Lung (tissue), 12 donors: Measurements from ENCODE around the gene SUGCT. TPM values are rescaled to one million over a fixed set of nuclear protein-coding genes. Genes with fewer than 3 reads are reported as not detected.

Source experiments
- ATAC-seq: fragments of 200-7000 bp; cut with Tn5 transposase; one replicate; pipeline ENCODE4 v1.9.1; 2020; ENCODE audit warnings: moderate number of reproducible peaks; ENCODE audit not compliant: insufficient read depth, low FRiP score
- DNase-seq, 3 donors: peaks; one replicate each; pipeline ENCODE4 v3.0.0-alpha.2; 2013 to 2017
- H3K27ac ChIP-seq, 2 donors: one replicate each; pipeline ENCODE4 v1.5.1; 2013; ENCODE audit warnings: mild to moderate bottlenecking in 2 of 2, moderate library complexity in 2 of 2, control low read depth in 1 of 2, inconsistent platforms in 1 of 2, low read depth in 1 of 2, low read length in 1 of 2
- H3K27me3 ChIP-seq, 3 donors: one replicate each; pipeline ENCODE4 v1.5.1; 2013; ENCODE audit warnings: low read length in 2 of 3; ENCODE audit not compliant: control insufficient read depth in 3 of 3, insufficient read depth in 3 of 3
- H3K36me3 ChIP-seq, 4 donors: one replicate each; pipeline ENCODE4 v1.5.1; 2013; ENCODE audit warnings: low read length in 4 of 4, mild to moderate bottlenecking in 1 of 4, moderate library complexity in 1 of 4; ENCODE audit not compliant: control insufficient read depth in 4 of 4, insufficient read depth in 4 of 4
- H3K4me1 ChIP-seq, 5 donors: one replicate each; pipeline ENCODE4 v1.5.1; 2013; ENCODE audit warnings: low read length in 5 of 5, mild to moderate bottlenecking in 2 of 5, moderate library complexity in 1 of 5; ENCODE audit not compliant: control insufficient read depth in 5 of 5, insufficient read depth in 5 of 5
- H3K4me3 ChIP-seq: one replicate; pipeline ENCODE4 v1.5.1; 2013; ENCODE audit warnings: mild to moderate bottlenecking, control low read depth, moderate library complexity
- H3K9ac ChIP-seq, 2 donors: one replicate each; pipeline ENCODE4 v1.5.1; 2013; ENCODE audit warnings: low read length in 2 of 2, control low read depth in 1 of 2; ENCODE audit not compliant: insufficient read depth in 1 of 2
- H3K9me3 ChIP-seq, 4 donors: one replicate each; pipeline ENCODE4 v1.5.1; 2013; ENCODE audit warnings: low read length in 3 of 4, mild to moderate bottlenecking in 1 of 4, moderate library complexity in 1 of 4; ENCODE audit not compliant: control insufficient read depth in 4 of 4, insufficient read depth in 3 of 4
- WGBS, 2 donors: extraction: QIAGEN DNeasy Blood & Tissue Kit; methylation state at CpG; one replicate each; pipeline ENCODE4 v1.1.7; 2013; 5-methylcytosine and 5-hydroxymethylcytosine counted together
- polyA plus RNA-seq, 2 donors: library from polyadenylated mRNA; stranded (reverse); fragments of 200-250 nt; gene quantifications; one replicate each; pipeline ENCODE4 v1.2.1, GENCODE V29; 2013
- total RNA-seq, 2 donors: library from RNA; depleted of rRNA in 1 of 2; stranded (reverse); fragments of >200 nt in 1 of 2; gene quantifications; one replicate each; pipeline ENCODE4 v1.2.1, GENCODE V29; 2014 to 2021
- TF ChIP-seq, protein P1 (sequence below): IDR thresholded peaks from 2 replicates; pipeline ENCODE4 v1.5.1; 2012; ENCODE audit warnings: mild to moderate bottlenecking; ENCODE audit errors: control extremely low read depth, extremely low read depth
- donor health status: control.
- donor health status: control.
- donor health status: Bipolar disorder and iron deficiency.
- donor health status: healthy.
- donor health status: DM: yes; HTN: yes; CAD: no.

Gene SUGCT
- total and polyA plus RNA-seq, 4 donors = 0.23 to 4.2 (median 1.8) TPM

DNA sequence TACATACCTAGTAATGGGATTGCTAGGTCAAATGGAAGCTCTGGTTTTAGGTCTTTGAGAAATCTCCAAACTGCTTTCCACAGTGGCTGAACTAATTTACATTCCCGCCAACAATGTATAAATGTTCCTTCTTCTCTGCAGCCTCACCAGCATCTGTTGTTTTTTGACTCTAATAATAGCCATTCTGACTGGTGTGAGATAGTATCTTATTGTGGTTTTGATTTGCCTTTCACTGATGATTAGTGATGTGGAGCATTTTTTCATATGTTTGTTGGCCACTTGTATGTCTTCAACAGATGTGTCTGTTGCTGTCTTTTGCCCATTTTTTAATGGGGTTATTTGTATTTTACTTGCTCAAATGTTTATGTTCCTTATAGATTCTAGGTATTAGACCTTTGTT, 675.5 kb downstream of the SUGCT start:
- no peaks in the 10 kb centered on the region for H3K36me3 ChIP-seq
- H3K4me3 ChIP-seq = no peak overlapping the region
- H3K4me1 ChIP-seq = no peaks in the 10 kb centered on the region
- ATAC-seq (no peak), DNase-seq (no peak)
- H3K27me3 ChIP-seq = no peaks in the 10 kb centered on the region
- TF ChIP-seq, protein P1, sequence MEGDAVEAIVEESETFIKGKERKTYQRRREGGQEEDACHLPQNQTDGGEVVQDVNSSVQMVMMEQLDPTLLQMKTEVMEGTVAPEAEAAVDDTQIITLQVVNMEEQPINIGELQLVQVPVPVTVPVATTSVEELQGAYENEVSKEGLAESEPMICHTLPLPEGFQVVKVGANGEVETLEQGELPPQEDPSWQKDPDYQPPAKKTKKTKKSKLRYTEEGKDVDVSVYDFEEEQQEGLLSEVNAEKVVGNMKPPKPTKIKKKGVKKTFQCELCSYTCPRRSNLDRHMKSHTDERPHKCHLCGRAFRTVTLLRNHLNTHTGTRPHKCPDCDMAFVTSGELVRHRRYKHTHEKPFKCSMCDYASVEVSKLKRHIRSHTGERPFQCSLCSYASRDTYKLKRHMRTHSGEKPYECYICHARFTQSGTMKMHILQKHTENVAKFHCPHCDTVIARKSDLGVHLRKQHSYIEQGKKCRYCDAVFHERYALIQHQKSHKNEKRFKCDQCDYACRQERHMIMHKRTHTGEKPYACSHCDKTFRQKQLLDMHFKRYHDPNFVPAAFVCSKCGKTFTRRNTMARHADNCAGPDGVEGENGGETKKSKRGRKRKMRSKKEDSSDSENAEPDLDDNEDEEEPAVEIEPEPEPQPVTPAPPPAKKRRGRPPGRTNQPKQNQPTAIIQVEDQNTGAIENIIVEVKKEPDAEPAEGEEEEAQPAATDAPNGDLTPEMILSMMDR = no peak
- peaks cover 0 to 4% (median 2%) of the 10 kb centered on the region in 4 donors for H3K9me3 ChIP-seq
- H3K9ac ChIP-seq = no peak overlapping the region
- 92 to 98% methylated on average over 1 of the region's 1 CpG for WGBS, 2 donors
- H3K27ac ChIP-seq = no peak overlapping the region

DNA sequence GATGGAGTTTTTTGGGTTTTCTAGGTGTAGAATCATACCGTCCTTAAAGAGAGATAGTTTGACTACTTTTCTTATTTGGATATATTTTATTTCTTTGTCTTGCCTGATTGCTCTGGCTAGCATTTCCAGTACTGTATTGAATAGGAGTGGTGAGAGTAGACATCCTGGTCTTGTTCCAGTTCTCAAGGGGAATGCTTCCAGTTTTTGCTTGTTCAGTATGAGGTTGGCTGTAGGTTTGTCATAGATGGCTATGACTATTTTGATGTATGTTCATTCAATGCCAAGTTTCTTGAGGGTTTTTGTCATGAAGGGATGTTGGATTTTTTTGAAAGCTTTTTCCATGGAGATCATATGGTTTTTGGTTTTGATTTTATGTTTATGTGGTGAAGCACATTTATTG, 676.9 kb downstream of the SUGCT start:
- WGBS, 2 donors = 91 to 98% methylated on average over 1 of the region's 1 CpG
- no peak overlapping the region for H3K27ac ChIP-seq
- H3K9ac ChIP-seq = no peak overlapping the region
- TF ChIP-seq, protein P1 = no peak
- no peak for DNase-seq
- no peak overlapping the region for H3K4me3 ChIP-seq
- H3K4me1 ChIP-seq = no peaks in the 10 kb centered on the region
- peaks cover 0 to 13% (median 2%) of the 10 kb centered on the region in 4 donors for H3K9me3 ChIP-seq
- H3K36me3 ChIP-seq = no peaks in the 10 kb centered on the region
- no peak for ATAC-seq
- no peaks in the 10 kb centered on the region for H3K27me3 ChIP-seq

DNA sequence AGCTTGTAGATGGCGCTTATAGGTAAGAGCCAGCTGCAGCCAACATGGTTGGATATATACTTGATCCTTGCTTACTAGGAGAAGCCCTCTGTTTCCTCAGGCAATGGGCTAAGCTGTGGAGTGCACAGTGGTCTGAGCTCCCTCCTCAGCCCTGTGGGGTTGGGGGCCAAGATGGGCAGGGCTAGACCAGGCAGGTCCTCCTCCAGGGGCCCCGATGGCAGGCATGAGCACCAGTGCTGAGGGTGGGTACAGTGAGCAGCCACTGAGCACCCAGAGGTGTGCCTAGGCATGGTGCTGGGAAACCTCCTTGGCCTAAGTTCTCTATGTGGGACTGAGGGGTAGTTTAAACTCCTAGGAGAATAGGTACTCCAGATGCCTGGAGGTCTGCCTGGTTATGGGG, 680.2 kb downstream of the SUGCT start:
- TF ChIP-seq, protein P1 = no peak

DNA sequence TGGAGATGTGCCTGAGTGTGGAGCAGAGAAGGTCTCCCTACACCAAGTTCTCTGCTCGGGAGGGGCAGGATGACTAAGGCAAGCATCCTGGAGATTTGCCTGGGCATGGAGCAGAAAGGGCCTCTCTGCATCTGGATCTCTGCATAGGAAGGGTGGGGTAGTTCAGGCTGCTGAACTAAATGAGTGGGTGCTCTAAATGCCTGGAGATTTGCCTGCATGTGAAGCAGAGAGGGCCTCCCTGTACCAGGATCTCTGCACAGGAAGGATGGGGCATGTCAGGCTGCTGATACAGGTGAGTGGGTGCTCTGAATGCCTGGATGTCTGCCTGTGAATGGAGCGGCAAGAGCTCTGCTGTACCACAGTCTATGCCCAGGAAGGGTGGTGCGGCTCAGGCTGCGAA, 680.7 kb downstream of the SUGCT start:
- no peak overlapping the region for H3K9ac ChIP-seq
- H3K4me3 ChIP-seq = no peak overlapping the region
- no peak for DNase-seq
- no peaks in the 10 kb centered on the region for H3K4me1 ChIP-seq
- no peaks in the 10 kb centered on the region for H3K36me3 ChIP-seq
- WGBS, 2 donors = 90 to 100% methylated on average over 4 of the region's 4 CpGs
- peaks cover 0 to 11% (median 2%) of the 10 kb centered on the region in 4 donors for H3K9me3 ChIP-seq
- TF ChIP-seq, protein P1 = no peak
- ATAC-seq = no peak
- H3K27ac ChIP-seq = no peak overlapping the region
- H3K27me3 ChIP-seq = no peaks in the 10 kb centered on the region

More for the DNA sequence above, 680.2 kb downstream of the SUGCT start:
- no peak for DNase-seq
- no peaks in the 10 kb centered on the region for H3K4me1 ChIP-seq
- H3K36me3 ChIP-seq = no peaks in the 10 kb centered on the region
- H3K4me3 ChIP-seq = no peak overlapping the region
- ATAC-seq = no peak
- 91 to 92% methylated on average over 2 of the region's 2 CpGs for WGBS, 2 donors
- H3K27me3 ChIP-seq = no peaks in the 10 kb centered on the region
- no peak overlapping the region for H3K9ac ChIP-seq
- no peak overlapping the region for H3K27ac ChIP-seq
- H3K9me3 ChIP-seq = peaks cover 0 to 11% (median 2%) of the 10 kb centered on the region in 4 donors
